Prostate gland (tissue), 2 donors: Measurements from ENCODE around the gene FERMT1. TPM values are rescaled to one million over a fixed set of nuclear protein-coding genes. Genes with fewer than 3 reads are reported as not detected.
"Not testable (repeated sequence)": the region's sequence is repeated elsewhere in the genome, so short reads cannot be mapped to it uniquely, and the experiment has no call there.

Experiments
- DNase-seq: peaks from one replicate; pipeline ENCODE4 v3.0.0-alpha.2; 2019; ENCODE audit warnings: low spot score
- H3K27ac ChIP-seq, 2 donors: fragments of 200-600 bp; sonication (generic); 2 replicates each; pipeline ENCODE4 v1.5.1; 2017 to 2019
- H3K27me3 ChIP-seq: fragments of 200-600 bp; sonication (generic); replicated peaks from 2 replicates; pipeline ENCODE4 v1.5.1; 2019; ENCODE audit not compliant: insufficient read depth
- H3K36me3 ChIP-seq, 2 donors: fragments of 200-600 bp; sonication (generic); 1 replicate in 1 of 2; 2 replicates in 1 of 2; pipeline versions ENCODE4 v1.5.1 to v1.8.1; 2017 to 2019
- H3K4me1 ChIP-seq: fragments of 200-600 bp; sonication (generic); replicated peaks from 2 replicates; pipeline ENCODE4 v1.5.1; 2019
- H3K4me3 ChIP-seq, 2 donors: fragments of 200-600 bp; sonication (generic); 2 replicates each; pipeline ENCODE4 v1.5.1; 2017 to 2019
- H3K9me3 ChIP-seq: fragments of 200-600 bp; sonication (generic); 2 replicates; pipeline ENCODE4 v1.5.1; 2017
- CTCF ChIP-seq, 4 experiments: fragments of 200-600 bp in 2 of 4; fragments of 450-650 bp in 2 of 4; sonication (generic) in 2 of 4; IDR thresholded peaks; 1 replicate in 3 of 4; 2 replicates in 1 of 4; pipeline ENCODE4 v1.5.1; 2016 to 2019; ENCODE audit warnings: antibody characterized with exemption in 4 of 4, mild to moderate bottlenecking in 2 of 4, moderate library complexity in 2 of 4
- POLR2A ChIP-seq: fragments of 450-650 bp; IDR thresholded peaks from one replicate; pipeline ENCODE4 v1.6.1; 2016; ENCODE audit warnings: antibody characterized with exemption, mild to moderate bottlenecking
- POLR2AphosphoS5 ChIP-seq: sonication (generic); formaldehyde crosslinking; IDR thresholded peaks from one replicate; pipeline ENCODE4 v1.6.1; 2017; ENCODE audit warnings: antibody characterized with exemption
- WGBS: methylation state at CpG from one replicate; pipeline ENCODE4 v1.1.5; 2018; 5-methylcytosine and 5-hydroxymethylcytosine counted together
- intact Hi-C: fragments of 100-400 bp; cut with DNase I; formaldehyde crosslinking; loops from one replicate; pipeline ENCODE4 v1.14.2; 2022
- total RNA-seq, 2 donors: library from RNA; depleted of rRNA; stranded (reverse); fragments of >200 nt; gene quantifications; one replicate each; pipeline ENCODE4 v1.1.0, GENCODE V29; 2016

The FERMT1 gene
- total RNA-seq, 2 donors from 2014 or later: 9.0 to 14.0 TPM

DNA sequence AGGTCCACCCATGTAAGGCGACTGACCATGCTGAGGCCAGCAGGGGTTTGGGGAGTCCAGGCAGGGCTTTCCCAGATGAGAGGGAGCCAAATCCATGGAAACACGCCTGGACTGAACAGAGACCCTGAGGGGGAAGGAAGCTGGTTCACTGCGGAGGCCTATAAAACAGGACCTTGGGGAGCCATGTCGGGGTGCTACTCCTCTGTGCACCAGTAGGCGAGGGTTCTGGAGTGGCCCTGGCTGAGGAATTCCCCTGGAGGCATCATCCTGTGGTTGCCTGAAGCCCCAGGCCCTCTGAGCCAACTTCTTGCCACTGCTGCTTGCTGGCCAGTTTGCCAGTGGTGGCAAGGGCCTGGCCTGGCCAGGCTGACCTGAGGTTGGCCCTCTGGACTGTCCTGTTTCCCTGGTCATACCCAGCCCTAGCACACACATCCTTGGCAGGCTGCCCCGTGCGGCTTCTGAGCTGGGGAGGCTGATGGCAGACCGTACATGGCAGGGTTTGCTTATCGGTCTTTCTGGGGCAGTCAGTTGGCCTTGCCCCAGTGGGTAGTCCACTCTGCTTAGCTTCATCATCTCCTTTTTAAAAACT lies 66.8 kb downstream of the FERMT1 start:
- intact Hi-C loops: no loop called here

GRCh38 chr20:6055161-6055783 lies 67.6 kb downstream of the FERMT1 start:
- no peaks in the 10 kb centered on the region for H3K4me1 ChIP-seq
- TF ChIP-seq POLR2AphosphoS5 (no peak), CTCF (IDR thresholded peaks at IDR 0.05) (no peak), POLR2A (no peak)
- no peak overlapping the region for H3K4me3 ChIP-seq
- WGBS: 95% methylated on average over 10 of the region's 10 CpGs
- H3K27ac ChIP-seq: no peak overlapping the region
- H3K36me3 ChIP-seq: no peaks in the 10 kb centered on the region
- DNase-seq: no peak
- H3K27me3 ChIP-seq: no peaks in the 10 kb centered on the region
- H3K9me3 ChIP-seq: no peaks in the 10 kb centered on the region
- intact Hi-C loops: no loop called here

More for the DNA sequence above, 66.8 kb downstream of the FERMT1 start:
- TF ChIP-seq POLR2AphosphoS5: no peak
- Histone ChIP-seq H3K27me3 (no peaks in the 10 kb centered on the region), H3K36me3 (no peaks in the 10 kb centered on the region), H3K4me3 (no peak overlapping the region), H3K4me1 (no peaks in the 10 kb centered on the region), H3K27ac (no peak overlapping the region), H3K9me3 (no peaks in the 10 kb centered on the region)
- WGBS: 89% methylated on average over 9 of the region's 9 CpGs
- DNase-seq: no peak

DNA sequence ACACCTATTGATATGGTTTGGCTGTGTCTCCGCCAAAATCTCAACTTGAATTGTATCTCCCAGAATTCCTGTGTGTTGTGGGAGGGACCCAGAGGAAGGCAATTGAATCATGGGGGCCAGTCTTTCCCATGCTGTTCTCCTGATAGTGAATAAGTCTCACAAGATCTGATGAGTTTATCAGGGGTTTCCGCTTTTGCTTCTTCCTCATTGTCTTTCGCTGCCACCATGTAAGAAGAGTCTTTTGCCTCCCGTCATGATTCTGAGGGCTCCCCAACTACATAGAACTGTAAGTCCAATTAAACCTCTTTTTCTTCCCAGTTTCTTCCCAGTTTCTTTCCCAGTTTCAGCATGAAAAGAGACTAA lies 68.2 kb downstream of the FERMT1 start:
- H3K9me3 ChIP-seq, H3K4me1 ChIP-seq, H3K27ac ChIP-seq, DNase-seq, H3K36me3 ChIP-seq, H3K27me3 ChIP-seq, intact Hi-C loops, H3K4me3 ChIP-seq: not testable (repeated sequence)
- whole genome bisulfite sequencing: 90% methylated on average over 4 of the region's 4 CpGs

- TF ChIP-seq POLR2A (no peak), CTCF (IDR thresholded peaks at IDR 0.05) (no peak), POLR2AphosphoS5 (no peak)
- no peaks in the 10 kb centered on the region for H3K27me3 ChIP-seq
- WGBS: 41% methylated on average over 13 of the region's 13 CpGs
- H3K4me1 ChIP-seq: no peaks in the 10 kb centered on the region
- intact Hi-C loops: no loop called here
- no peak for DNase-seq
- H3K27ac ChIP-seq: no peak within 1 kb of the TSS
- H3K36me3 ChIP-seq: no peaks in the 10 kb centered on the region
- no peak within 1 kb of the TSS for H3K4me3 ChIP-seq
- H3K9me3 ChIP-seq: no peaks in the 10 kb centered on the region
Measured at GRCh38 chr20:6053776-6054688, 68.8 kb downstream of the FERMT1 start, which contains the start of gene LRRN4. LRRN4 (minus strand) TSS chr20:6054060; CDS start chr20:6052799, 1,261 bp downstream.

- Histone ChIP-seq H3K36me3 (no peaks in the 10 kb centered on the region), H3K9me3 (no peaks in the 10 kb centered on the region), H3K4me3 (no peak overlapping the region), H3K4me1 (no peaks in the 10 kb centered on the region), H3K27ac (no peak overlapping the region), H3K27me3 (no peaks in the 10 kb centered on the region)
- intact Hi-C loops: no loop called here
- TF ChIP-seq CTCF (IDR thresholded peaks at IDR 0.05) (no peak), POLR2A (no peak), POLR2AphosphoS5 (no peak)
- 79% methylated on average over 8 of the region's 8 CpGs for WGBS
- no peak for DNase-seq
Measured at GRCh38 chr20:6053064-6053775, 69.6 kb downstream of the FERMT1 start.
